Thymus (tissue), 11 donors: ENCODE measurements around the gene DENND6B. TPM values are rescaled to one million over a fixed set of nuclear protein-coding genes. Genes with fewer than 3 reads are reported as not detected.
"Not testable (repeated sequence)": the region's sequence is repeated elsewhere in the genome, so short reads cannot be mapped to it uniquely, and the experiment has no call there.

ENCODE experiments used
- DNase-seq, 9 donors: peaks; one replicate each; pipeline ENCODE4 v3.0.0-alpha.2; 2013; ENCODE audit warnings: low spot score in 9 of 9, low read depth in 6 of 9, missing footprints in 1 of 9
- H3K27ac ChIP-seq, 2 donors: one replicate each; pipeline ENCODE4 v1.5.1; 2013; ENCODE audit warnings: control low read depth in 1 of 2, low read depth in 1 of 2, low read length in 1 of 2, mild to moderate bottlenecking in 1 of 2, moderate library complexity in 1 of 2
- H3K27me3 ChIP-seq, 2 donors: one replicate each; pipeline ENCODE4 v1.5.1; 2013; ENCODE audit warnings: low read length in 1 of 2; ENCODE audit not compliant: control insufficient read depth in 2 of 2, insufficient read depth in 1 of 2
- H3K36me3 ChIP-seq, 2 donors: one replicate each; pipeline ENCODE4 v1.5.1; 2013; ENCODE audit warnings: low read length in 1 of 2, mild to moderate bottlenecking in 1 of 2, moderate library complexity in 1 of 2; ENCODE audit not compliant: control insufficient read depth in 2 of 2, insufficient read depth in 2 of 2
- H3K4me1 ChIP-seq, 2 donors: one replicate each; pipeline ENCODE4 v1.5.1; 2013; ENCODE audit warnings: low read length in 2 of 2; ENCODE audit not compliant: control insufficient read depth in 2 of 2, insufficient read depth in 2 of 2
- H3K4me3 ChIP-seq, 2 donors: one replicate each; pipeline ENCODE4 v1.5.1; 2013; ENCODE audit warnings: low read length in 2 of 2, control low read depth in 1 of 2, mild to moderate bottlenecking in 1 of 2
- H3K9me3 ChIP-seq, 2 donors: one replicate each; pipeline ENCODE4 v1.5.1; 2013; ENCODE audit warnings: low read length in 1 of 2, mild to moderate bottlenecking in 1 of 2; ENCODE audit not compliant: control insufficient read depth in 2 of 2, insufficient read depth in 1 of 2
- WGBS: extraction: QIAGEN DNeasy Blood & Tissue Kit; methylation state at CpG from one replicate; pipeline ENCODE4 v1.1.7; 2013; 5-methylcytosine and 5-hydroxymethylcytosine counted together
- polyA plus RNA-seq: library from polyadenylated mRNA; stranded (reverse); fragments of 200-250 nt; gene quantifications from one replicate; pipeline ENCODE4 v1.2.3, GENCODE V29; 2013
- total RNA-seq: library from RNA; stranded (reverse); fragments of 120-200 nt; gene quantifications from one replicate; pipeline ENCODE4 v1.2.4, GENCODE V29; 2013
- donor health status: healthy.

The DENND6B gene
- total and polyA plus RNA-seq, 2 donors: 1.4 to 8.3 TPM

DNA sequence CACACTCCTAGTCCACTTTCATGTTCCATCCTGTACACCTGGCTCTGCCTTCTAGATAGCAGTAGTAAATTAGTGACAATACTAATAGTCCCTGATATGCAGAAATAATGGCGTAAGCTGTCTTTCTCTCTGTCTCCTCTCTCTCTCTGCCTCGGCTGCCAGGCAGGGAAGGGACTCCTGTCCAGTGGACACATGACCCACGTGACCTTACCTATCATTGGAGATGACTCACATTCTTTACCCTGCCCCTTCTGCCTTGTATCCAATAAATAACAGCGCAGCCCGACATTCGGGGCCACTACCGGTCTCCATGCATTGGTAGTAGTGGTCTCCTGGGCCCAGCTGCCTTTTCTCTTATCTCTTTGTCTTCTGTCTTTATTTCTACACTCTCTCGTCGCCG, 53.0 kb downstream of the DENND6B start:
- not testable (repeated sequence) for H3K4me3 ChIP-seq, DNase-seq, H3K36me3 ChIP-seq, H3K27ac ChIP-seq
- Histone ChIP-seq H3K9me3 (peaks cover 1 to 14% of the 10 kb centered on the region in 2 donors), H3K4me1 (peaks cover 6 to 22% of the 10 kb centered on the region in 2 donors), H3K27me3 (peaks cover 42 to 48% of the 10 kb centered on the region in 2 donors)
- 93% methylated on average over 10 of the region's 10 CpGs for WGBS

DNA sequence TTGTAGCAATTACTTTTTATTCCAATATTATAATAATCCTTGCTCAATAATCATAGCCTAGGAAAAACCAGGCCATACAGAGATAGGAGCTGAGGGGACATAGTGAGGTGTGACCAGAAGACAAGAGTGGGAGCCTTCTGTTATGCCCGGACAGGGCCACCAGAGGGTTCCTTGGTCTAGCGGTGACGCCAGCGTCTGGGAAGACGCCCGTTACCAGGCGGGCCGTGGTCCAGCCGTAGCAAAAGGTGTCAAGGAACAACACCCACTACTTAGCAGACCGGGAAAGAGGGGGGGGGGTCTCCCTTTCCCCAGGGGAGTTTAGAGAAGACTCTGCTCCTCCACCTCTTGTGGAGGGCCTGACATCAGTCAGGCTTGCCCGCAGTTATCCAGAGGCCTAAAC, 53.5 kb downstream of the DENND6B start:
- H3K36me3 ChIP-seq, H3K4me3 ChIP-seq, H3K27ac ChIP-seq, DNase-seq: not testable (repeated sequence)
- peaks cover 6 to 22% of the 10 kb centered on the region in 2 donors for H3K4me1 ChIP-seq
- WGBS: 90% methylated on average over 11 of the region's 11 CpGs
- peaks cover 46 to 52% of the 10 kb centered on the region in 2 donors for H3K27me3 ChIP-seq
- peaks cover 1 to 14% of the 10 kb centered on the region in 2 donors for H3K9me3 ChIP-seq

DNA sequence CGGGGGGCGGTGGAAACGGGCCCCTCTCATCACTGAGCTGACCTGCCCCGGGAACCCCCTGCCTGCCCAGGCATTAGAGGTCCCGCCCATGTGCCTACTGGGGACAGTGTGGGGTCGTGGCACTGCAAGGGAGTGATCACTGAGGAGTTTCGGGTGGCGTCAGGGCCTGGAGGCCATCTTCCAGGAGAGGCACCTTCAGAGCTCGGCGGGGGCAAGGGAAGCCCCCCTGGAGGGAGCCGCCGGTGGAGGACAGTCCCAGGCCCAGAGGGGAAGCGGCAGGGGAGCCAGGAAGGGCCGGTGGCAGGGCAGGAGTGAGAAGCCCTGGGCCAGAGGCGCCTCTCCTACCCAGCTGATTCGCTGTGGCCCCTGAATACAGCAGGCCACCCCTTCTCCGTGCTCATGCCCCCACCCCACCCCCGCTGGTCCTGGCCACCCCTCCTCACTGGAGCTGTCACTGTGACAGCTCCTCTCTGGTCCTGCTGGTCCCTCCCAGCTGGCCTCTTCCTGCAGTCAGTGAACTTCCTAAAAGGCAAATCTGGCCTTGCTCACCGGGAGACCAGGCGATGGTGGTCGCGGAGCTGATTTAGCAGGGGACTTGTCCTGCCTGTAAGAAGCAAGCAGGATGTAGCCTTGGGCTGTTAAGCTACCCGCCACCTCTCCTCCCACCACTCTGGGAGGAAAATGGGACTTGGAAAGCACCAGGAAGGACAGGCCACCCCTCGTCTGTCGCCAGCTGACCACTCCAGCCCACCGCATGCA, 54.6 kb downstream of the DENND6B start:
- Histone ChIP-seq H3K4me3 (peak overlapping the region in 1 of 2 donors; percentile 44), H3K4me1 (peaks cover 6 to 25% of the 10 kb centered on the region in 2 donors), H3K27ac (no peak overlapping the region), H3K27me3 (peaks cover 56 to 64% of the 10 kb centered on the region in 2 donors), H3K36me3 (no peaks in the 10 kb centered on the region), H3K9me3 (peaks cover 5 to 14% of the 10 kb centered on the region in 2 donors)
- 58% methylated on average over 26 of the region's 26 CpGs for WGBS
- DNase-seq: no peak

DNA sequence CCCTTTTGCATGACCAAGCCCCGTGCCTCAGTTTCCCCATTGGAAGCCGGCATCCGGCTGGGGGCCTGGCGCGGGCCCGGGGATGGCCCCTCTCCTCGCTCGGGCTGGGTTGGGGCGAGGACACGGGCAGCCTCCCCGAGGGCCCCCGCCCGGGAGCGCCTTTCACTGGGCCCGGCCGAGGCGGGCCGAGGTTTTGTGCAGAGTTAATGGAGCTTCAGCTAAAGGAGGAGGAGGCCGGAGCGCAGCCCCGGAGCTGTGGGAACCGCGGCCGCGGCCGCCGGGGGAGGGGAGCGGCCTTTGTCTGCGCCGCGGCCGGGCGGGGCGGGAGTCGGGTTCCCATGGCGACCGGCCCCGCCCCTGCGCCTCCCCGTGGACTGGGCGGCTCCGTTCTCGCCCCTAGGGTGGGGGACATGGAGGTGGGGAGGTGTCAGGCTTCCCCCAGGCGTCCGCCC, 55.3 kb downstream of the DENND6B start:
- H3K36me3 ChIP-seq: no peaks in the 10 kb centered on the region
- H3K27ac ChIP-seq: no peak overlapping the region
- peak overlapping the region in 1 of 2 donors; percentile 44 for H3K4me3 ChIP-seq
- H3K9me3 ChIP-seq: peaks cover 5 to 20% of the 10 kb centered on the region in 2 donors
- 1% methylated on average over 45 of the region's 45 CpGs for WGBS
- peak in 1 of 9 donors; percentile 37 for DNase-seq
- peaks cover 59 to 71% of the 10 kb centered on the region in 2 donors for H3K27me3 ChIP-seq
- peaks cover 6 to 25% of the 10 kb centered on the region in 2 donors for H3K4me1 ChIP-seq

DNA sequence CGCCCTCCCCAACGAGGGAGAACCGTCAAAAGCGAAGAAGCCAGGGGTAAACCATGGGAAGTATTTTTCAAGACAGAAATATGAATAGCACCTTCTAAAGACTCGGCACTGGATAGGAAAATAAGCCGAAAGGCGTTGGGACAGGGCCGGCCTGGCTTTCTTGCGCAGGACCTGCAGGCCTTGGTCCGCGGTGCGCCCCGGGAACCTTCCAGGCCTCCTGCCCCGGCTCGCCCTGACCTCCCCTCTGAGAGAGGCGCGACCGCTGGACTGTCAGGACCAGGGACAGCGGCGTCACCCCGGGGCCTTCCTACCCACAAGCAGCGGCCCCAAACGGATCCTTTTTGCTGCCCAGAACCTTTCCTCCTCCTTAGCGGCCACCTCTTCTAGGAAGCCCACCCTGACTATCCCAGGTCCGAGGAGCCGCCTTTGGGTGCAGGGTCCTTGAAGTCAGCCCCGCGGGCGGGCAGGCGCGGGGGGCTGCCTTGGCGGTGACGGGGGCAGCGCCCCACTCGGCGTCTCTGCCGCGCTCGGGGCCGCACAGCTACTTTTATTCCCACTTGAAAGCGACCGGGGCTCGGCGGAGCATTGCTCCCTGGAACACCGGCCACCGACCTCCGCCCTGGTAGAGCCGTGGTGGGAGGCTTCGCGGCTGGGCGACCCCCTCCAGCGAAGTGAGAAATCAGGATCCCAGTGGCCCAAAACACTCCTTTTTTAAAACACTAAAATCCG, 56.0 kb downstream of the DENND6B start:
- no peaks in the 10 kb centered on the region for H3K36me3 ChIP-seq
- peaks cover 6 to 25% of the 10 kb centered on the region in 2 donors for H3K4me1 ChIP-seq
- no peak overlapping the region for H3K27ac ChIP-seq
- 2% methylated on average over 53 of the region's 53 CpGs for WGBS
- H3K9me3 ChIP-seq: peaks cover 4 to 12% of the 10 kb centered on the region in 2 donors
- peaks cover 59 to 78% of the 10 kb centered on the region in 2 donors for H3K27me3 ChIP-seq
- peak overlapping the region; percentile 24 to 62 for H3K4me3 ChIP-seq
- peak in 2 of 9 donors; percentile 58 to 62 for DNase-seq

DNA sequence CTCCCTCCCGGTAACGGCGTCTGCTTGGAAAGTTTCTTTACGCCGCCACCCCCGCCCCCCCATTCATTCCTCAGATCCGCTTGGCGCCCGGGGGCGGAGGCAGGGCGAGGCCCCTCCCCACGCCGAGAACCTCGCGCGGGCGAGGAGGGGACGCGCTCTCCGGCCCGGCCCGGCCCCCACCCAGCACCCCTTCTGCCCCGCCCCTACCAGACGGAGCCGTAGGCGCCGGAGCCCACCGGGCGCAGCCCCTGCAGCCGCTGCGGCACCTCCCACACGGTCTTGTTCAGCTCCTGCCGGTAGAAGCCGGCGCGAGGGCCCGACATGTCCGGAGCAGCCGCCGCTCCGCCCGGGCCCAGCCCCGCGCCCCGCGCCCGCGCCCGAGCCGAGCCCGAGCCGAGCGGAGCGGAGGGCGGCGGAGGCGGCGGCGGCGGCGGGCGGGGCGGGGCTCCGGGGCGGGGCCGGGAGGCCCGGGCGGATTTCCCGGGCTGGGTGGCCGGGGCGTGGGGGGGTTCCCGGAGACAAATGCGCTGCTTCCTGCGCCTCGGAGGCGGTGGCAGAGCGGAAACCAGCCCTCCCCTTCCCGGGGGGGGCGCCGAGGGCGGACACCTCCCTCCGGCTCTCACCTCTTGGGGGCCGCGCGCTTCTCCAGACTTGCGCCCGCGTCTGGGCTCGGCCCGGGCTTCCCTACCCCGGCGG, 56.7 kb downstream of the DENND6B start, which contains the start of gene MAPK11:
TSS of gene MAPK11 (minus strand) at position 411 of the 696 bp plus-strand sequence. CDS start at position 323, 88 bp downstream.
- peaks cover 6 to 25% of the 10 kb centered on the region in 2 donors for H3K4me1 ChIP-seq
- H3K9me3 ChIP-seq: peaks cover 4 to 11% of the 10 kb centered on the region in 2 donors
- peak in 2 of 9 donors; percentile 47 to 69 for DNase-seq
- H3K27me3 ChIP-seq: peaks cover 59 to 84% of the 10 kb centered on the region in 2 donors
- no peak within 1 kb of the TSS for H3K27ac ChIP-seq
- H3K36me3 ChIP-seq: no peaks in the 10 kb centered on the region
- WGBS: under 1% methylated on average over 92 of the region's 92 CpGs
- peak within 1 kb of the TSS; percentile 24 to 62 for H3K4me3 ChIP-seq

DNA sequence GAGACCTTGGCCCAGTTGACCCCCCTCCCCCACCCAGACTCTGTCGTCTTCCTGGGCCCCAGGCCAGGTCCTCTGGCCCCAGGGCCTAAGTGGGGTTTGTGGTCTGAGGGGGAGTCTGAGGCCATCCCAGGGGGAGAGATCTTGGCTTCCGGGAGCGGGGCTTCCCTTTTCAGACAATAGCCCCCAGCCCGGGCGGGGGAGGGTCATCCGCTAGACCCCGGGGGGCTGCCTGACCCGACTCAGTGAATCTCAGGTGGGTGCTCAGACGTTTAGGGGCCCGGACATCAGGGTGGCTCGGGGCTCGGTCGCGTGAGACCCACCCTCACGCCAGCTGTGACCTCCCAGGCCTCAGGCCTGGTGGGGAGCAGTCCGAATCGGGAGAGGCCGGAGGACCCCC, 57.2 kb downstream of the DENND6B start:
- no peak for DNase-seq
- peaks cover 6 to 25% of the 10 kb centered on the region in 2 donors for H3K4me1 ChIP-seq
- WGBS: 5% methylated on average over 18 of the region's 18 CpGs
- peaks cover 4 to 11% of the 10 kb centered on the region in 2 donors for H3K9me3 ChIP-seq
- no peaks in the 10 kb centered on the region for H3K36me3 ChIP-seq
- peaks cover 59 to 90% of the 10 kb centered on the region in 2 donors for H3K27me3 ChIP-seq
- H3K27ac ChIP-seq: no peak overlapping the region
- peak overlapping the region; percentile 22 to 62 for H3K4me3 ChIP-seq

DNA sequence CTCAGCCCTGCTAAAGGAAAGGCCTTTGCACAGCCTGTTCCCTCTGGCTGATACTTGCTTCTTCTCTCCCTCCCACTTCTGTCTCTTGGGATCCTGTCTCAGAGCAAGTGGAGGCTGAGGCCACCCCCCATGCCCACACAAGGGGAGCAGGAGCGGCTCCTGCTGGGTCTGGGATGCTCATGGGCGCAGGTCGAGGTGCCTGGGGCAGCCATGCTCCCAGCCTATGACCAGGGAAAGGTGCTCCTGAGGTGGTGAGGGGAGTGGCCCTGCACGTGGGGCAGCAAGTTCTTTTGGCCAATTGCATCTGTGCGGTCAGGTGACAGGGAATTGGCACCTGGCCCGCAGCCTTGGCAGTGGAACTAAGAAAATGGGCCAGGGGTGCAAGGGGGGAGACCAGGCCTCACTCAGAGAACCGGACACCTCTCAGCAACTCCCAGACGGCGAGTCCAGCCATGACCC, 58.1 kb downstream of the DENND6B start:
- Histone ChIP-seq H3K36me3 (no peaks in the 10 kb centered on the region), H3K4me3 (no peak overlapping the region), H3K27ac (no peak overlapping the region), H3K9me3 (peaks cover 4 to 11% of the 10 kb centered on the region in 2 donors), H3K27me3 (peaks cover 61 to 92% of the 10 kb centered on the region in 2 donors), H3K4me1 (peaks cover 6 to 25% of the 10 kb centered on the region in 2 donors)
- DNase-seq: no peak
- 90% methylated on average over 9 of the region's 9 CpGs for WGBS
